DMS 273 (cell line): ENCODE results near the gene ABCC12.

Experiments
- DNase-seq: peaks from one replicate; lab custom pipeline; 2025; ENCODE audit not compliant: unreplicated experiment; lab: John Stamatoyannopoulos, UW

The ABCC12 gene

DNA sequence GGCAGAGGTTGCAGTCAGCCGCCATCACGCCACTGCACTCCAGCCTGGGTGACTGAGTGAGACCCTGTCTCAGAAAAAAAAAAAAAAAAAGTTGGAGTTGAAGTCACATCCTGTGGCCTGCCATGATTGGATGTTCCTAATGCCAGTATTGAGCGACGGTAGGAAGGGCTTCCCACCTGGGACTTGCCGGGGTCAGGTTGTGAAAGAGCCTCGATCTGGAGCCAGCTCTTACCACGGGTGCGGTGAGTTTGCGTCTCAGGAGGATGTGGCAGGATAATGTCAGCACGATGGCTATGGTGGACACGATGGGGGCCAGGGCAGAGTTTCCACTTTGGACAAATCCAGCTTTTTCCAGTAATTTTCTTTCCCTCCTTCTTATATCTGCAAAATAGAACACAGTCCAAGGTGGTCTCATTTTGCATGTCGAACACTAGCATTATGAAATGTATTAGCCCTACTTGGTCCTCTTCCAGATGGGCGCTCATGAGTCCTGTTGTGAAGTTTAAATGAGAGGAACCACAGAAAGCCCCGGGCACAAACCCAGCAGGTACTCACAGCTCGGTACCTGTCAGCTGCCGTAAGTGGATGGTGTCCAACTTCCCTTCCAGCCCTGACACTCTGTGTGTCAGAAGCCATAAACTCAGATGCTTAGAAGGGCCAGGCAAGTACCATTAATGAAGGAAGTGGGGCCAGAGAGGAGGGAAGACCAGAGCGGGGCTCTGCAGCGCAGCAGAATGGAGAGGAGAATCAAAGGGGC, 22.2 kb downstream of the ABCC12 start:
- no peak for DNase-seq

DNA sequence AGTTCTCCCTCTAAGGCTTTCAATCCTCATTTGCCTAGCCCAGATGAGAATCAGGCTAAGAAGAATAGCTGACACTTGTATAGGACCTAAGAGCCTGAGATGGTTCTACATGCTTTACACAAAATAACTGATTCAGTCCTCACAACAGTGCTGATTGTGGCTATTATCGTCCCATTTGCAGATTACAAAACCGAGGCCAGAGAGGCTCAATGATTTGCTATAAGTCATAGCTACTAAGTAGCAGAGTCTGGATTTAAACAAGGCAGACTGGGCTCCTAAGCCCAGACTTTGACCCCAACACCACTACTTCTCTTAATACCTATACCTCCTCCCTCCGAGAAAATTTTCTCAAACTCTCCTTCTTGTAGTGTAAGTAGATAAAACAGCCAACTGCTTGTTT, 23.1 kb downstream of the ABCC12 start:
- no peak for DNase-seq

DNA sequence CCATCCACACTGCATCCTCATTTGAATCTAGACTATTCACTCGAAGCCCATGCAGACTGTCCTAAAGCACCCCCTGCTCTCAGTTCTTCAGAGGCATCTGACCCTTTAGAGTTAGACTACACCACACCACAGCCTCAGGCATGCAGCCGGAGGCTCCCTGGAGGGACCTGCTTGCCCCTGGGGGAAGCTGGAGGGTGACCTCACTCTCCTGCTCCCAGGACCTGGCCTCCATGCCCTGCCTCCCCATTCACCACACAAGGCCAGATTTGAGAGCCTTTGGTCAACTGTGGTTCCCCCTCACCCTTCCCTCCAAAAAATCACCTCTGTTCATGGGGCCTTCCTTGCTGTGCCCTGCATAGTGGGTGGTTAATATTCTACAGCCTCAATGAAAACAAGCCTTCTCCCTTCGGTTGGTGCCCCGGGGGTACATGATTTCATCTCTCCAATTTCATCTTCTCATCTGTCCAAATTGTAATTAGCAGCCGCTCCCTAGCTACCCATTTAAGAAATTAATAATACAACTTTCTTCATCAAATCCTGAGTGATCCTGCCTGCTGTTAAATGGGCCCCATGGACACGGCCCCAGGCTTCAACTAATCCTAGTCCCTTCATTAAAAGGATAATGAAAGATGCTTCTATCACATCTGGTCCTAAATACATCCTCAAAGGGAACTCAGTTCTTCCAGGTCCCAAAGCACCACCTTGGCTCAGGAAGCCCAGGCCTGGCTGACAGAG, 24.4 kb downstream of the ABCC12 start:
- no peak for DNase-seq

DNA sequence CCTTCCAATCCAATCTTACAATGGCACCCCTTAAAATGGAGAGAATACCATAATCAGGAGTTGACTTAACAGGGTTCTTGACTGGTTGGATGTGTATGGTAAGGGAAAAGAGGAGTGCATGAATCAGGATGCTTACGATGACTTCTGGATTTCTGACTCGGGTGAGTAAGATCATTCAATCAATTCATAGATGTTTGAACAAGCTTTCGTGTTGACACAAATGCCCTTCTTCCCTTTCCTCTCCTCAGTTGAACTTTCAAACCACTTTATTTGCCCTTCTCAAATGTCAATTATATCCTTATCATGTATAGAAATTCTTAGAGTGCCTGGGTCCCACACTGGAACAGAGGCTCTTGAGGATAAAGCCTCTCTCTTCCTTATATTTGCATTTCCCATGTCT, 25.9 kb downstream of the ABCC12 start:
- no peak for DNase-seq

DNA sequence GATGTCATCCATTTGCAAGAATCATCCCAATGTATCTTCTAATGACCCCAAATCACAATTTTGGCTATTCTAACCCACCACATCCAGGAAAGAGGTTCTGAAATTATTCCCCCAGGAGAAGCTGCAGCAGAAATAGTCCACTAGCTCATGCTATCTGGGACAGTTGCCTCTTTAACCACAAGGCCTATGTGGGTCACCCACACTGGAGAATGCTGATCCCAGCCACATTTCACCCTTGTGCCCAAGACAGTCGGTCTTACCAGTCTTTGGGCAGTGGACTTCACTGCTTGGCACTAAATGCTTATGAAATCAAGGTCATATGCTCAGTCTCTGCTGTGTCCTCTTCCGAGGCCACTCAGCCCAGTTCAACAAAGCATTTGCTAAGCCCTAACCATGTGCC, 27.0 kb downstream of the ABCC12 start:
- DNase-seq = no peak

DNA sequence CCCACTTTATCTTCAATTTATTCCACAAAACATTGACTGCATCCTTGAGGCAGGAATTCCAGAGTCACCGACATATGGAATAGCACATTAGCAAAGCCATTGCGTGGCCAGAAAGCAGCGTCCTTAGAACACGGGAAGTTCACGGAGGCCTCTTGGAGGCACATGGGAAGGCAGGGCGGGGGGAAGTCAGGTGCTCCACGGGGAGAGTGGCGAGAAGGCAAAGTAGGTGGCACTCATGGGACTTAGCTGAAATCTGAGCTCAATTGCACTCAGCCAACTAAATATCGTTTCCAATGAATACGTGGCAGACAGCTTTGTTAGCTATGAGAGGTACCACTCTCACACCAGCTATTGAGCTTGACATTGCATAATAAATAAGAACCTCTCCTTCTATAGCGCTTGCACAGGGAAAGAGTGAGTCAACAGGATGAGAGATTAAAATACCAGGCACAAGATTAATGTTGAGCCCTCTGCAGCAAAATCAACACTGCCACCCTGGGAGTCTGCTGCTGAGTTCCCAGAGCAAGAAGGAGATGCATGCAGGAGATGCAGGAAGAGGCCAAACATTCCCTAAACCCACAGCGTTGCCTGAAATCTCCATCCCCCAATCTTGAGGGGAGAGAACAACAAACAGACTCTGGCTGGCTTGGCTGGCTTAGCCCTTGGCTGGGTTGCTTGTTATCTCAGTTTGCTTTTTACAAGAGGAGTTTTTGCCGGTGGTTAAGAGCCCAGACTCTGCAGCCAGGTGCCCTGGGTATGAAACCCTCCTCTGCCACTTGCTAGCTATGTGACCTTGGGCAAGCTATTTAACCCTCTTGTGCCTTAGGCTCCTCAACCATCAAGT, 28.8 kb downstream of the ABCC12 start:
- DNase-seq = no peak

DNA sequence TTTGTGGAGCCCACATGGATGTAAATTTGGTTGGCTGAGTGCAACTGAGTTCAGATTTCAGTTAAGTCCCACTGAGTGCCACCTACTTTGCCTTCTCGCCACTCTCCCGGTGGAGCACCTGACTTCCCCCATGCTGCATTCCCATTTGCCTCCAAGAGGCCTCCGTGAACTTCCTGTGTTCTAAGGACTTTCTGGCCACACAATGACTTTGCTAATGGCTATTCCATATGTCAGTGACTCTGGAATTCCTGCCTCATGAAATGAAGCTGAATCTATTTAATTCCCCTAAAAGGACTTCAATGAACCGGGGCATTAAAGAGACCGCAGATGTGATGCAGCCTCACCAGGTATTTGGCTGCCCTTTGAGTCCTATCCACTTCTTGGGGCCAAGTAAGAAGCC, 29.9 kb downstream of the ABCC12 start:
- no peak for DNase-seq

DNA sequence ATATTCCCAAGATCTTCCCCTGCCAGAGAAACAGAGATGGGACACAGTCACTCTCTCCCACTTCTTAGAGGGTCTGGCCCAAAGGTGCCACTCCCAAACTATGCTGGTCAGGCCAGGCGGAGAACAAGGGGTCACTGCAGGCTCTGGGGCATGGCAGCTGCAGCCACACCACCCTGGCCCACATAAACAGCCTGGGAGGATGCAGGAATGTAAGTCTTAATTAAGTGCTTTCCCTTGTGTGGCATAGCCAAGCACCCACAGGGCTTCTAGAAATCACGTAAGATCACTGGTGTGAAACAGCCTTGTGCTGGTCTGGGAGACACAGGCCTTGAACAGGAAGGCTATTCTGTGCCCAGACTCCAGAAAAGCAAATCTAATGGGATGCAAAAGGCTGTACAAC, 31.5 kb downstream of the ABCC12 start:
- DNase-seq = no peak

DNA sequence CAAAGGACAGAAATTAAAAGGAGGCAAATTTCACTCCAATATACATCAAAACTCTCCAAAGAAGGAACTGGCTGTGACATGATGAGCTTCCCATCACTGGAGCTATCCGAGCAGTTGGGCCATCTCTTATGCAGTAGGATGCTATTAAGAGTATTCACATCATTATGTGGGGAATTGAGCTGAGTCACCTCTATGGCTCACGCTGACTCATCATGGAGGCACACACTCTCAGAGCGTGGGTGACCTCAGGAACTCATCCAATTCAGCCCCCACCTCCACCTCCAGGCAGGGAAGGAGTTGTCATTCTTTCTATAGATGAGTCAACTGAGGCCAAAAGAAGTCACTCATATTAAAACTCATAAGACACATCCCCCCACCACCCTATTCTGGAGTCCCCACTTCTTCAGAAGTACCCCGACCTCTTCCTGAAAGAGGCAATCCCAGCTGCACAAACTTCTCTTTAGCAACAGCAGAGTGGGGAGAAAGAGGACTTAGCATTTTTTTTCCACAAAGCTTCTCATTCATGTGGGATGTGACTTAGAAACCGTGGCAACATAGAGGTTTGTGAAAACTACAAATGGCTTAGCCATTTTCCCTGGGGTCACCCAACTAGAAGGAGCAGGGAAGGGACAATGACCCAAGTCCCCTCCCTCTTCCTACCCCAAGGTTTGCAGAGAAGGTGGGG, 32.5 kb downstream of the ABCC12 start:
- DNase-seq = peak; percentile 45

DNA sequence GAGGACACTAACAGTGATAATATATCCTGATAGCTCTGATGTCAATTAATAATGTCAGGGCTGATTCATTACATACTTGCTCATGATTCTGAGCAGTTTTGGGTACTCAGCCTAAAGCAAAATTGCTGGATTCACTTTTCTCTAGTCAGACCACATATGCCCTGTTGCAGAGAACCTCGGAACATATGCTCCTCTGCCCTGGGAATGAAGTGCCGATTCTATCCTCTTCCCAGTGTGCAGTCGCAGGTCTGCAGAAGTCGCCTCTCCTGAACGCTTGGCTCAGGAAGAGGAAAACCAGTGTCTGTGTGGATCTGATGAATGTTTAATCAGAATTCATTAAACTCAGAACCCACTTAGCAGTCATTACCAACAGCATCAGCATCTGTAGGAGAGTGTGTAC, 34.5 kb downstream of the ABCC12 start:
- no peak for DNase-seq

DNA sequence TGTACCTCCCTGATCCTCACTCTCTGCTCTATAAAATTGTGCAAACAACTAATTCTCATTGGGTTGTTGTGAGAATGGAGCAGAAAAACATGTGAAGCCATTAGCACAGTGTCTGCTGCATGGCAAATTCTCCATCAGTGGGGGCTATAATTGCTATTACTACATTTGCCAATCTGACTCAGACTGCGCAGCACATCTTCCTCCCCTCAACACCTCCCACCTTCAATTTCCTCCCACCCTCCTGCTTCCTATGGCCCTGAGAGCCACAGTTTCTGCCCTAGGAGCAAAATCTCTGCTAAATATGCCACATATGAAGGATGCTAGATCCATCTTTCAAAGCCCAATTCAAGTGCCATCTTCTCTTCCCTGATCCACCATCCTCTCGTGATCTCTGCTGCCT, 37.0 kb downstream of the ABCC12 start:
- DNase-seq = no peak

DNA sequence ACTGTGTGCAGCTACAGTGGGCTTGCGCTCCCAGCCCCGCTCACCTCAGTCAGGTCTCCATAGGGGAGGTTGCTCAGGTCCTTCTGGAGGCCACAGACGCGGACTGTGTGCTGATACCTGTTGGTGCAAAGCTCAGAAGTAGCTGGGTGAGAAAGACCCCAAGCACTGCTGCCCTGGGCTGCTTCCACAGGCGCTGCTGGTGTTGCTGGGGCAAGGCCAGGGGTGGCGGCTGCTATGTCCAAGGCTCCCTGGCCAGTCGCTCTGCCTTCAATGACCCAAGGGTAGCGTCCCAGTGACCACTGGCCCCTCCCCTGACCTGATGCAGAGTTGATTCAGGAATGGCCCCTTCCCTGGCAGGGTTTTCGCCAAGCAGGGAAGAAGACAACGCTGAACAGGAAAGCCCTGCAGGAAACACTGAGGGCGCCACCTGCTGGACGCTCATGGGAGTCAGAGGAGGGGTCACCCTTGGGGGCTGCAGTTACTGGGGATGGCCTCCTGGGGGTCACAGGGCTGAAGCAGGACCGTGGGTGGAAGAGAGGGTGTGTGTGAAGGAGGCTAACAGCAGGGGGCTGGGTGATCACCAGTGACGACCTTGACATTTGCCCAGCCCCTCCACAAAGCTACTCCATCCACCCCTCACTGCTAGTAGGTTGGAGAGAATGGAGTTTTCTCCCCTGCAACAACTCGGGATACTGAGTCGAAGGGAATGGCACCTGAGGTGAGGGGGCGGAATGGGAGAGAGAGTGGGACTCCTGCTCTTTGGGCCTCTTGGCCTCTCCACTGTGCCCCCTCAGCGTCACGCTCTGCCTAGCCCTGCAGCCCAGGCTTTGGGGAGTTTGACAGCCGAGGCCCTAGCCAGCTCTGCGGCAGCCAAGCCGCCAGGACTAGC, 38.3 kb downstream of the ABCC12 start:
- DNase-seq = peak; percentile 90

DNA sequence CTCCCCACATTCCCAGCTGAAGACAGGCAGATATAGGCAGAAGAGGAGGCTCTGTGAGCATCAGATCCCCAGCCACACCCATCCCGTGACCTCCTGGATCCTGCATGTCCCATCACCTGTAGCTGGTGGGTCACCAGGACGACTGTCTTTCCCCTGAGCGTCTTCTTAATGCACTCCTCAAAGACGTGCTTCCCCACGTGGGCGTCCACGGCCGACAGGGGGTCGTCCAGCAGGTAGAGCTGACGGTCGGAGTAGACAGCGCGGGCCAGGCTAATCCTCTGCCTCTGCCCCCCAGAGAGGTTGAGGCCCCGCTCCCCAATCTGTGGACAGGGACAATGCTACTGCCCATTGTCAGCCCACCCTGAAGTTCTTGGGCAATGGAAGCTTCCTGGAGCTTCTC, 40.5 kb downstream of the ABCC12 start:
- no peak for DNase-seq

DNA sequence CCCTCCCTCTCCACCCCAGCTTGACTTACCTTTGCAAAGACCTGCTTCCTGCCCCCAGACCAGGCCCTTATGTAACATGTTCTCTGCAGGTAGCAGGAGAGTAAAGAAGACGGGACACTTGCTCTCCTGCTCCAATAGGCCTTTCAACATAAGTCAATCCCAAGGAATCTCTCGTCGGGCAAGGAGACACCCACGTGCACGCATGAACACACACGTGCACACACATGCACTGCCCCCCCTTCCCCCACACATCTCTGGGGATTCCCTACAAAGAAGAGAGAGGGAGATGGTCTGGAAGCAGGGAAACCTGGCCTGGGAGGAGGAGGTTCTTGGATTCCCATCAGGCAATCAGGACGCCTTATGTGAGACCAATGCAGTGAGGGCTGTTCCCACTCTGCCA, 41.4 kb downstream of the ABCC12 start:
- DNase-seq = no peak

DNA sequence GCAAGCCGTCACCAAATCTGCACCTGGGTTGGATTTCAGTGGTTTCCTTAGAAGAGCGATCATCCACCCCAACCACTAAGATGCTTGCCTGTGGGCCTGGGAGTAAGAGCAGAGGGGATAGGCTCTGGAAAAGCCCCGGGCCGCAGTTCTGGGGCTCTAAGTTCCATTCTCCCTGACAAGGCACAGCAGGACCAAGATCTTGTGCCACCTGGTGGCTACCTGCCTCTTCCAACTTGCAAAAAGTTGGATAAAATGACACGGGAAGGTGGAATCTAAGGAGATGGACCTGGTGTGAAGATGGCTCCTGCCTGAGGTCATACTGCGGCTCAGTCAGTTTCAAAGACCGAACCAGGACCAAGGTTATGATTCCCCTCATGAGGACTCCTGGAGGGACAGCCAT, 42.3 kb downstream of the ABCC12 start:
- DNase-seq = peak; percentile 30

DNA sequence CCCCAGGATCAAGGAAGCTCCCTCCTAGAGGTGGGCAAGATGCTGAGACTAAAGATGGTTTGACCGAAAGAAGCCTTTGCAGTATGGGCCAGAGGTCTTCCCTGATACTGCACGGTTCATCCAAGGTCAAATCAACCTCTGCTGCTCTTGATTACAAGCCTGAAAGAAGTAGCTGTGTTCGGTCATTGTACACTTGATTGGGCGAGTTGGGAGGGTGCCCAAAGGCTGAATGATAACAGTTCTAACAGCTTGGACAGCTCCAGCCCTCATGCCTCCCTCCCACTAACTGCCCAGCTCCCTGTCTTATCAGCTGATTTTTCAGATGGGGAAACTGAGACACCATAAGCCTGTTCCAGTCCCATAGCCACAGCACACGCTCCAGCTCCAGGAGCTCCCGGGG, 42.8 kb downstream of the ABCC12 start:
- DNase-seq = no peak

DNA sequence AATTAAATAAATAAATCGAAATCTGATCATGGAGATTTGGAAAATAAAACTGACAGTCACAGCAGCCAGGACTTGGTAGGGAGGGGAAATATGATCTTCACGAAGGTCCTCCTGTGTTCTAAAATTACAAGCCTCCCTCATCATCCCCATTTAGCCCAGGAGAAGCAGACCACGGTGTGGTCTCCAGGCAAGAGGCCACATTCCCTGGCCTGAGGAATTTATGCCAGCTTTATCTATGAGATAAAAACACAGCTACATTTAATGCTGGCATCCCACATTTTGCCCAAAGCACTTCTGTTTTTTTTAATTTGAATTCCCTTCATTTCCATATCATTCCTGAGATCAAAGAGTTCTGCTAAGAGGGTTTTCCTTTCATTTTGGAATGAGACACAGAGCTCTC, 43.2 kb downstream of the ABCC12 start:
- DNase-seq = no peak

DNA sequence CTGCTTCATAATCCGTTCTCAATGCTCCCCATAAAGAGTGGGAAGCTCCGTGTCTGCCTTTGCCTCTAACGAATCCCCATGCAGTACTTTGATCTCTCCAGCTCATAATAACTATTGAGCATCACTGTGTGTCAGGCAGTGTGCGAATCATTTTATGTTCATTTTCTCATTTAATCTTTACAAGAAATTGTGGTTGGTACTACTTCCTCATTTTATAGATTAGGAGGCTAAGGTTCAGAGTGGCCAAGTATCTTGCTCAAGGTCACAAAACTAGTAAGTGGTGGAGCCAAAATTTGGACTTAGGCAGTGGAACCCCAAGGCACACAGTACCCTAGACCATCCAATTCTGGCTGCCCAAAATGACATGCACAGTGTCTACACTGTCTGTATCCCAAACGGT, 44.8 kb downstream of the ABCC12 start:
- no peak for DNase-seq

DNA sequence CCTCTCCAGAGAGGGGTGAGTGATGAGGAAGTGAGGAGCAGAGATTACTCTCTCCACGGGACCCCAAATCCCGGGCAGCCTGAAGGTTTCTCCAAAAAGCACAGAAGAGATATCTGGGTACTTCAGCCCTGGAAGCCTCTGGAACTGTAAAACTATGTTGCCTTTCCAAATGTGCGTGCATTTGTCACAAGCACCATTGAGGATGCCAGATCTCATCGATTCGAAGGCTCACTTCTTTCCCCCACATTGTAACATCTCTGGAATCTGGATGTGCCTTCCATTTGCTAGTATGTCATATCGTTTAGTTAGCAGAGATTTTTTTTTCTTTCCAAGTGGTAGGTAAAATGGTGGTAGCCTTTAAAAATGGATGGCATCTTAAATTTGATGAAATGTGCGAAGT, 45.8 kb downstream of the ABCC12 start:
- no peak for DNase-seq

DNA sequence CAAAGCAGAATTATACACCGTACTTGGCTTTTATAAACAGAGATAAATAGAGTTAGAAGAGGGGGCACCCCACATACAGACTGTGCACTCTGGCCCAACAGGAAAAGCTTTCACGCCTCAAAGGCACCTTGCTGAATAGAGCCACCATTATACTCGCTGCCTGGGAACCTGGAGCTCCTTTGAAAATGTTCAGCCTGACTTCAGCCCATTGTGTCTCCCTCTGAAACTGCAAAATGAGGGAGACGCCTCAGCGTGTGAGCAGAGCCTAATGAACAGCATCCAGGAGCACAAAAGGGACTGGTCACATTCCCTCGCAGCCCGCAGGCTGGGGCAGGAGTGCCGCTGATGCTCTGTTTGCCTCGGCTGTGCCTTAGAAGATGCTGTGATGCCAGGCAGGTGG, 46.3 kb downstream of the ABCC12 start:
- no peak for DNase-seq
